GM21737 (cell line): ENCODE data around the gene OR9A4.

ENCODE experiments used
- ATAC-seq: cut with Tn5 transposase; IDR thresholded peaks from one replicate; pipeline ENCODE4 v1.9.1; 2021; ENCODE audit warnings: mild to moderate bottlenecking, moderate library complexity; ENCODE audit not compliant: unreplicated experiment

OR9A4 gene

DNA sequence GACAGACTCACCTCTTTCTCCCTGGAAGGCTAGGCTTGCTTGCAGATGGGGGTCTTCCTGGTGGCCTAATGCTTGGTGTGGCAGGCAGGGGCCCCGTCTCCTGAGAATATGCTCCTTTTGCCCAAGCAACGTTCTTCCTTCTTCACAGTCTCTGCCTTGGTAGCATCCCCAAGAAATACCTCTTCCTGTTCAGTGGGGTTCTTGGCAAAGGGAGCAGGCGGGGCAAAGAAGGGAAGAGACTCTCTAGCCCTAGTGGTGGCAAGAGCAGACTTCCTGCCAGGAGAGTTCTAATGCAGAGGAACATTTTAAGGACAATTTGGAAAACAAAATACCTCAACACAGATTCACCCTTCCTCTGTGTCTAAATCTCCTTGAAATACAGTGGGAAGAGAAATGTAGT, 30.6 kb downstream of the OR9A4 start, which contains the start of gene CLEC5A:
TSS of gene CLEC5A (minus strand) at position 179 of the 400 bp plus-strand sequence. CDS start 682 bp downstream, outside the sequence.
- no peak for ATAC-seq

GRCh38 chr7:141949021-141949420, 32.8 kb downstream of the OR9A4 start:
- no peak for ATAC-seq

- ATAC-seq = no peak
These were observed 33.3 kb downstream of the OR9A4 start for GRCh38 chr7:141949451-141949850.

DNA sequence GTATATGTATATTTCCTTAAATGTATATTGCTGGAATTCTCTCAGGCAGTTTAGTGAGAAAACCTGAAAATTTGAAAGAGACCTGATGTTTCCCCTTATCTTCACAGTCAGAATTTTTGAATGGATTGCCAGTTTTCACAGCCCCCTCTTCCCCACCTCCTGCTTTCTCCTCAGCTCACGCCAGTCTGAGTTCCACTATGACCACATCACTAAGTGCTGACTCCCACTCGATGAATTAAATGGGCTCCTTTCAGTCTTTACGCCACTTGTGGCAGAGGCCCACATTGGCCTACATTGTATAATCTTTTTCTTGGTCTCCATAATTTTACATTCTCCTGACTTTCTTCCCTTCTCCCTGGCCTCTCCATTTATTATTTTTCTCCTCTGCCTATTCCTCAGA, 33.7 kb downstream of the OR9A4 start:
- ATAC-seq = no peak

GRCh38 chr7:141950806-141951205, 34.6 kb downstream of the OR9A4 start:
- ATAC-seq = no peak

DNA sequence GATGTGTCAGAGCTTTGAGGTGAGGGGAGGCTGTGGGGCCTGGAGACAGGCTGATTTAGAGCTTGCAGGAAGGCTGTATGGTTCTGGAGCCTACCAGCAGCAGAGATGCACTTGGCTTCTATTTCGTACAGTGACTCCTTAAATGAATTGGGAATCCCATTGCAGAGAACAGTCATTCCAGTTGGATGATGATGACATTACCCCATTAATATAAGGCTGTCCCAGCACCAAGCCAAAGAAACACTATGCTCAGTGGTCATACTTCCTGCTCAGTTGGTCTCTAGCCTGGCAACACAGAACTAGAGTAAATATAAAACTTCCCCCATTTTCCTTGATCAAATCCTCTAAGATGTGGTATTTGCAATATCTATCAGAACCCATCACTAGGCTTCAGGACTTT, 36.3 kb downstream of the OR9A4 start:
- ATAC-seq = no peak

GRCh38 chr7:141954334-141954733, 38.1 kb downstream of the OR9A4 start:
- no peak for ATAC-seq

- no peak for ATAC-seq
These were observed 39.9 kb downstream of the OR9A4 start for GRCh38 chr7:141956084-141956483.

GRCh38 chr7:141960687-141961422, 44.7 kb downstream of the OR9A4 start:
- ATAC-seq = no peak
